GM15510 (cell line): ENCODE measurements around the gene RDM1.

ENCODE experiments used
- POLR2A ChIP-seq: IDR thresholded peaks from 3 replicates; pipeline ENCODE4 v1.6.1; 2011; ENCODE audit warnings: borderline replicate concordance; ENCODE audit not compliant: insufficient read length; ENCODE audit errors: extremely low read depth

The RDM1 gene

GRCh38 chr17:35912339-35912912, 18.1 kb downstream of the RDM1 start:
- TF ChIP-seq POLR2A, result no peak

- TF ChIP-seq POLR2A, result no peak
Observed at GRCh38 chr17:35909408-35909807, 21.2 kb downstream of the RDM1 start.

- TF ChIP-seq POLR2A, result no peak
Observed at GRCh38 chr17:35907691-35908090, 22.9 kb downstream of the RDM1 start.

- TF ChIP-seq POLR2A, result no peak
Observed at GRCh38 chr17:35906926-35907637, 23.5 kb downstream of the RDM1 start.

GRCh38 chr17:35906191-35906925, 24.2 kb downstream of the RDM1 start:
- no peak for TF ChIP-seq POLR2A

GRCh38 chr17:35903451-35903850, 27.1 kb downstream of the RDM1 start:
- no peak for TF ChIP-seq POLR2A

GRCh38 chr17:35901631-35902175, 28.9 kb downstream of the RDM1 start:
- no peak for TF ChIP-seq POLR2A

GRCh38 chr17:35900708-35901480, 29.7 kb downstream of the RDM1 start:
- no peak for TF ChIP-seq POLR2A

- no peak for TF ChIP-seq POLR2A
Observed at GRCh38 chr17:35900280-35900679, 30.3 kb downstream of the RDM1 start.

- no peak for TF ChIP-seq POLR2A
Observed at GRCh38 chr17:35898283-35899070, 32.1 kb downstream of the RDM1 start.

GRCh38 chr17:35895636-35896587, 34.7 kb downstream of the RDM1 start:
- no peak for TF ChIP-seq POLR2A

- no peak for TF ChIP-seq POLR2A
Observed at GRCh38 chr17:35894206-35894605, 36.4 kb downstream of the RDM1 start.

GRCh38 chr17:35893751-35894150, 36.8 kb downstream of the RDM1 start:
- TF ChIP-seq POLR2A, result no peak
